ENCODE data around the gene RFC2.

The RFC2 gene

GRCh38 chr7:74220229-74220628 lies 34.0 kb downstream of the RFC2 start:
- Histone ChIP-seq H3K27ac (no peak overlapping the region), H3K4me3 (IDR thresholded peaks at IDR 0.05; ENCODE audit: insufficient read depth, low read depth, low read length) (no peak overlapping the region), H3K4me2 (no peak overlapping the region), H3K4me1 (ENCODE audit: low read depth, poor library complexity, severe bottlenecking) (peaks cover 31% of the 10 kb centered on the region), H2AFZ (ENCODE audit: low read depth) (no peak overlapping the region), H3K9ac (no peak overlapping the region), H4K20me1 (ENCODE audit: insufficient read depth) (no peaks in the 10 kb centered on the region), H3K79me2 (ENCODE audit: insufficient read depth, low read depth) (no peaks in the 10 kb centered on the region), H3K36me3 (ENCODE audit: insufficient read depth) (no peaks in the 10 kb centered on the region), H3K27me3 (ENCODE audit: insufficient read depth, low read depth) (peaks cover 8% of the 10 kb centered on the region; the same call in 1 of the 2 replicates)
- no peak for TF ChIP-seq CTCF (conservative IDR thresholded peaks at IDR 0.05; ENCODE audit: low read depth, low read length)

- no peak overlapping the region for H3K27ac ChIP-seq
Observed at GRCh38 chr7:74219416-74219815, 34.8 kb downstream of the RFC2 start.

GRCh38 chr7:74218343-74218698 lies 35.9 kb downstream of the RFC2 start:
- Histone ChIP-seq H3K27me3 (ENCODE audit: insufficient read depth, low read depth) (peaks cover 8% of the 10 kb centered on the region; the same call in 1 of the 2 replicates), H3K4me3 (IDR thresholded peaks at IDR 0.05; ENCODE audit: insufficient read depth, low read depth, low read length) (no peak overlapping the region), H3K36me3 (ENCODE audit: insufficient read depth) (no peaks in the 10 kb centered on the region), H3K4me1 (ENCODE audit: low read depth, poor library complexity, severe bottlenecking) (peaks cover 31% of the 10 kb centered on the region), H2AFZ (ENCODE audit: low read depth) (no peak overlapping the region), H3K9ac (no peak overlapping the region), H4K20me1 (ENCODE audit: insufficient read depth) (no peaks in the 10 kb centered on the region), H3K79me2 (ENCODE audit: insufficient read depth, low read depth) (no peaks in the 10 kb centered on the region), H3K4me2 (no peak overlapping the region), H3K27ac (no peak overlapping the region)
- no peak for TF ChIP-seq CTCF (conservative IDR thresholded peaks at IDR 0.05; ENCODE audit: low read depth, low read length)

More at GRCh38 chr7:74219416-74219815, 34.8 kb downstream of the RFC2 start:
- H3K4me2 ChIP-seq, result no peak overlapping the region
- no peak overlapping the region for H3K4me3 ChIP-seq (IDR thresholded peaks at IDR 0.05; ENCODE audit: insufficient read depth, low read depth, low read length)
- peaks cover 31% of the 10 kb centered on the region for H3K4me1 ChIP-seq (ENCODE audit: low read depth, poor library complexity, severe bottlenecking)
- H3K36me3 ChIP-seq (ENCODE audit: insufficient read depth), result no peaks in the 10 kb centered on the region
- peaks cover 8% of the 10 kb centered on the region; the same call in 1 of the 2 replicates for H3K27me3 ChIP-seq (ENCODE audit: insufficient read depth, low read depth)
- no peak for TF ChIP-seq CTCF (conservative IDR thresholded peaks at IDR 0.05; ENCODE audit: low read depth, low read length)
- H4K20me1 ChIP-seq (ENCODE audit: insufficient read depth), result no peaks in the 10 kb centered on the region
- H3K9ac ChIP-seq, result no peak overlapping the region
- no peaks in the 10 kb centered on the region for H3K79me2 ChIP-seq (ENCODE audit: insufficient read depth, low read depth)
- H2AFZ ChIP-seq (ENCODE audit: low read depth), result no peak overlapping the region

GRCh38 chr7:74217455-74218342 lies 36.5 kb downstream of the RFC2 start:
- Histone ChIP-seq H3K9ac (no peak overlapping the region), H3K79me2 (ENCODE audit: insufficient read depth, low read depth) (no peaks in the 10 kb centered on the region), H3K4me1 (ENCODE audit: low read depth, poor library complexity, severe bottlenecking) (peaks cover 31% of the 10 kb centered on the region)

More at GRCh38 chr7:74217455-74218342, 36.5 kb downstream of the RFC2 start:
- TF ChIP-seq CTCF (conservative IDR thresholded peaks at IDR 0.05; ENCODE audit: low read depth, low read length), result no peak
- no peaks in the 10 kb centered on the region for H3K36me3 ChIP-seq (ENCODE audit: insufficient read depth)
- no peak overlapping the region for H3K27ac ChIP-seq
- H2AFZ ChIP-seq (ENCODE audit: low read depth), result no peak overlapping the region
- H4K20me1 ChIP-seq (ENCODE audit: insufficient read depth), result no peaks in the 10 kb centered on the region
- H3K4me2 ChIP-seq, result no peak overlapping the region
- H3K27me3 ChIP-seq (ENCODE audit: insufficient read depth, low read depth), result peaks cover 8% of the 10 kb centered on the region; the same call in 1 of the 2 replicates
- no peak overlapping the region for H3K4me3 ChIP-seq (IDR thresholded peaks at IDR 0.05; ENCODE audit: insufficient read depth, low read depth, low read length)

Measured in KMS-11 (cell line).